Mucosa of descending colon (tissue), 3 donors: Measurements from ENCODE around the gene PIGU. TPM values are rescaled to one million over a fixed set of nuclear protein-coding genes. Genes with fewer than 3 reads are reported as not detected.

ENCODE experiments used
- ATAC-seq: fragments of 200-7000 bp; cut with Tn5 transposase; one replicate; pipeline ENCODE4 v1.9.1; 2020; ENCODE audit warnings: mild to moderate bottlenecking, moderate library complexity
- DNase-seq, 3 donors: peaks; one replicate each; pipeline ENCODE4 v3.0.0-alpha.2; 2020
- H3K36me3 ChIP-seq: fragments of 200-600 bp; one replicate; pipeline ENCODE4 v1.8.0; 2021; ENCODE audit warnings: low read depth, mild to moderate bottlenecking
- H3K4me1 ChIP-seq: fragments of 200-600 bp; one replicate; pipeline ENCODE4 v1.8.0; 2021; ENCODE audit warnings: low read depth, mild to moderate bottlenecking
- H3K4me3 ChIP-seq: fragments of 200-600 bp; one replicate; pipeline ENCODE4 v1.8.0; 2021; ENCODE audit warnings: mild to moderate bottlenecking
- H3K9me3 ChIP-seq: fragments of 200-600 bp; one replicate; pipeline ENCODE4 v1.8.0; 2021; ENCODE audit warnings: mild to moderate bottlenecking
- intact Hi-C, 2 donors: fragments of 100-400 bp; cut with DNase I in 1 of 2; cut with micrococcal nuclease in 1 of 2; formaldehyde crosslinking; loops; one replicate each; pipeline versions ENCODE4 v1.11.0 to v1.11.1; 2022; cut with DNase I, micrococcal nuclease
- total RNA-seq, 3 donors: library from RNA; stranded (reverse); fragmentation: NEBNext Ultra II Directional in 2 of 3; extraction: Animal tissue kit (Norgen Biotek cat#: 25700) in 2 of 3; gene quantifications; one replicate each; pipeline versions ENCODE4 v1.2.1 to v1.2.4, GENCODE V29; 2021 to 2023
- TF ChIP-seq, protein P1 (sequence below): fragments of 200-600 bp; IDR thresholded peaks from one replicate; pipeline ENCODE4 v1.8.0; 2022; ENCODE audit warnings: antibody characterized with exemption, mild to moderate bottlenecking
- donor health status: DM: no; HTN: no; CAD: no; lungs with moderate emphysema.
- donor health status: DM: no; HTN: no; CAD: no.
- donor health status: DM: no; HTN: yes; CAD: no.

Gene PIGU
- total RNA-seq, 3 donors from 2014 or later: 14.4 to 26.3 (median 24.3) TPM

DNA sequence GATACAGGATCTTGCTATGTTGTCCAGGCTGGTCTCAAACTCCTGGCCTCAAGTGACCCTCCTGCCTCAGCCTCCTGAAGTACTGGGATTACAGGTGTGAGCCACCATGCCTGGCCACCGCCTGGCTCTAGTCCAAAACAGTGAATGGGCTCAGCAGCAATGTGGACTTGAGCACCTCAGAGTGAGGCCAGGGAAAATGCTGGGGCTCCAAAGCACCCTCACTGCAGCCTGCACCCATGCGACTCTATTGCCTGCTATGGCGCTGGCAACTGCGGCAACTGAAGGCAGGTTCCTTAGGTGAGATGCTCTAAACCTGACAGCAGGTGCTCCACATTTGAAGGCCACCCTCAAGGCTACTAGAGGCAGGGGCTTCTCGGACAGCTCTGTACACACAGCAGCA, 91.9 kb downstream of the PIGU start:
- no peaks in the 10 kb centered on the region for H3K36me3 ChIP-seq
- no peak overlapping the region for H3K4me3 ChIP-seq
- DNase-seq (no peak), ATAC-seq (no peak)
- TF ChIP-seq, protein P1, sequence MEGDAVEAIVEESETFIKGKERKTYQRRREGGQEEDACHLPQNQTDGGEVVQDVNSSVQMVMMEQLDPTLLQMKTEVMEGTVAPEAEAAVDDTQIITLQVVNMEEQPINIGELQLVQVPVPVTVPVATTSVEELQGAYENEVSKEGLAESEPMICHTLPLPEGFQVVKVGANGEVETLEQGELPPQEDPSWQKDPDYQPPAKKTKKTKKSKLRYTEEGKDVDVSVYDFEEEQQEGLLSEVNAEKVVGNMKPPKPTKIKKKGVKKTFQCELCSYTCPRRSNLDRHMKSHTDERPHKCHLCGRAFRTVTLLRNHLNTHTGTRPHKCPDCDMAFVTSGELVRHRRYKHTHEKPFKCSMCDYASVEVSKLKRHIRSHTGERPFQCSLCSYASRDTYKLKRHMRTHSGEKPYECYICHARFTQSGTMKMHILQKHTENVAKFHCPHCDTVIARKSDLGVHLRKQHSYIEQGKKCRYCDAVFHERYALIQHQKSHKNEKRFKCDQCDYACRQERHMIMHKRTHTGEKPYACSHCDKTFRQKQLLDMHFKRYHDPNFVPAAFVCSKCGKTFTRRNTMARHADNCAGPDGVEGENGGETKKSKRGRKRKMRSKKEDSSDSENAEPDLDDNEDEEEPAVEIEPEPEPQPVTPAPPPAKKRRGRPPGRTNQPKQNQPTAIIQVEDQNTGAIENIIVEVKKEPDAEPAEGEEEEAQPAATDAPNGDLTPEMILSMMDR: no peak
- peaks cover 14% of the 10 kb centered on the region for H3K4me1 ChIP-seq
- intact Hi-C loops: no loop called here
- no peaks in the 10 kb centered on the region for H3K9me3 ChIP-seq

DNA sequence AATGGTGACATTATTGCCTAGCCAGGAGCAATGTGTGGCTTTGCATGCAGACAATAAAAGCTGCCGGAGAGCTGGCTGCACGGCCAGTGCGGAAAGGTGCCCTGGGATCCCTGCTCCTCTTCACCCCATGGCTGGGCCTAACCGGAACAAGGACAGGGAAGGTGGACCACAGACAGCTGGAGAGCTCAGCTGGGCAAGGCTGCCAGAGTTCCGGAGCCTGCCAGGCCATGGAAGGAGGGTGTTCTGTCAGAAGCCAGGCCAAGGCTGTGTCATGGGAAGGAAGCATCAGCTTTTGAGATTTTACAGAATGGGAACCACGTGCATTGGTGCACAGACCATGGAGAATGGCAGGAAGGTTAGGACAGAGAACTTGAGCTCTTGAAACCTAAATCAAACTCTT, 93.3 kb downstream of the PIGU start:
- Histone ChIP-seq H3K4me1 (peaks cover 29% of the 10 kb centered on the region), H3K4me3 (no peak overlapping the region), H3K9me3 (no peaks in the 10 kb centered on the region), H3K36me3 (no peaks in the 10 kb centered on the region)
- peak in 1 of 3 donors; percentile 51 for DNase-seq
- ATAC-seq: no peak
- intact Hi-C loops: no loop called here
- TF ChIP-seq, protein P1: no peak

DNA sequence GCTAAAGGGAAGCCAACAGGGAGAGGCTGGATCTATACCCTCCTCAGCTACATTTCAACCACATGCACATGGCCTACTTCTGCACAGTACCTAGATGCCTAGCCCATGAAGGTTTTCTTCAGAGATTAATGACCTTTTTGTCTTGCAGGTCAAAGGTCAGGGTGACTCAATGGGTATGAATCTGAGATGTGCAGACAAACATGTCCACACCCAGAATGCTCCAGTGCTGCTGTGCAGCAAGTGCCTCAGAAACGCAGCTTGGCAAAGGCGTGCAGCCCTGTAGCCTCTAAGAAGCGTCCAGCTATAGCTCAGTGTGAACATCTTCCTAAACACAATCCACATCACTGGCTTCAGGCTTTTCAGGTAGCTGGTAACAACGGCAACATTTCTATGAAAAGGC, 94.0 kb downstream of the PIGU start:
- intact Hi-C loops: no loop called here
- Histone ChIP-seq H3K36me3 (no peaks in the 10 kb centered on the region), H3K9me3 (no peaks in the 10 kb centered on the region), H3K4me1 (peaks cover 29% of the 10 kb centered on the region), H3K4me3 (peak overlapping the region; percentile 0)
- no peak for DNase-seq
- ATAC-seq: no peak
- TF ChIP-seq, protein P1: no peak

DNA sequence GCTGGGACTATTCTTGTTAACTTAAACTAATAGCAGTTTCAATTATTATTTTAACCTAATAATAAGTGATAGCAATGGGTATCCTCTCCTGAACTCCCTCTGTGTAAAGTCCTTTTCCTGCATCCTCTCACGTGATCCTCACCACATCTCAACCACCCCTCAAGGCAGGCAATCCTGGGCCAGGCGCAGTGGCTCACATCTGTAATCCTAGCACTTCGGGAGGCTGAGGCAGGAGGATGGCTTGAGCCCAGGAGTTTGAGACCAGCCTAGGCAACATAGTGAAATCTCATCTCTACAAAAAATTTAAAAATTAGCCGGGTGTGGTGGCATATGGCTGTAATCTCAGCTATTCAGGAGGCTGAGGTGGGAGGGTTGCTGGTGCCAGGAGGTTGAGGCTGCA, 94.7 kb downstream of the PIGU start:
- H3K4me1 ChIP-seq: peaks cover 29% of the 10 kb centered on the region
- intact Hi-C loops: no loop called here
- TF ChIP-seq, protein P1: no peak
- no peak for ATAC-seq
- no peak for DNase-seq
- no peaks in the 10 kb centered on the region for H3K36me3 ChIP-seq
- H3K9me3 ChIP-seq: no peaks in the 10 kb centered on the region
- H3K4me3 ChIP-seq: no peak overlapping the region

DNA sequence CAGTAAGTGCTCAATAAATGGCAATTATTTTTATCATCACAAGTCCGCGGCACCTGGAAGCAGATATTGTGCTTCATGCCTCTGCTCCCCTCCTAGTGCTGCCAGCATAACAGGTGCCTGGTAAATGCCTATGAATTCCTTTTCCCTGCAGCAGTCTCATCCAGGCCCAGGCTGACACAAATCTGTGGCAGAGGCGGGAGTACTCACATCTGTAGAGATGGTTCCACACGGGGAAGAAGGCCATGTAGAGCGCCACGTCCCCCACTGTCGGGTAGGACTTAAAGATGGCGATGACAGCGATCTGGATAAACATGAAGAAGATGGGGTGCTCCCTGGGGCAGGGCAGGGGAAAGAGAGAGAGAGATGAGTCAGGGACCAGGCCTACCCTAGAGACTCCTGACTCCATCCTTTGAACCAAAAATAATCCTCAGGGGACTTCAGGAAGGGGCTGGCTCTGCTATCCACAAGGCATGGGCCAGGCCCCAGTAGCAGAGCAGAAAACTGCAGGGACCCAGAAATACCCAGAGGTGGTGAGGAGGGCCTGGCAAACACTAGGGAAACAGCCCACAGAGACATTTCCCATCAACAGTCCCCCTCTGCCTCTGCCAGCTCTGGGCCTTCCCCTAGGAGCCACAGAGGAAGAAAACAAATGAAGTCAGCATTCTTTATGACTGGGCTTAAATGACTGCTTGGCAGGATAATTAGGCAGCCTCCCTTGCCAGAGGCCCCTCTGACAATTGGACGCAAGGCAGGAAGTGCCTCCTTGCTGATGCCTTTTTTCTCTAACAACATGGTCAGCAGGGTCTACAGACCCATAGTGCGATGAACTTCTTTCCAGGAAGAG, 95.3 kb downstream of the PIGU start:
- Histone ChIP-seq H3K9me3 (no peaks in the 10 kb centered on the region), H3K4me3 (no peak overlapping the region), H3K36me3 (no peaks in the 10 kb centered on the region), H3K4me1 (peaks cover 29% of the 10 kb centered on the region)
- DNase-seq (no peak), ATAC-seq (peak; percentile 2)
- TF ChIP-seq, protein P1: no peak
- intact Hi-C loops: no loop called here
